CD14-positive monocyte (primary cell): ENCODE data around the gene STPG3. TPM values are rescaled to one million over a fixed set of nuclear protein-coding genes. Genes with fewer than 3 reads are reported as not detected.

Experiments used
- DNase-seq, 3 donors: peaks; one replicate each; pipeline ENCODE4 v3.0.0-alpha.2; 2011 to 2022
- H2AFZ ChIP-seq: 2 replicates; pipeline ENCODE4 v1.6.0; 2012; ENCODE audit warnings: mild to moderate bottlenecking, low read depth, low read length, inconsistent platforms; ENCODE audit not compliant: insufficient read depth, poor library complexity, severe bottlenecking
- H3K27ac ChIP-seq, 2 donors: 1 replicate in 1 of 2; 2 replicates in 1 of 2; pipeline ENCODE4 v1.5.1; 2012 to 2013; ENCODE audit warnings: low read length in 2 of 2, control low read depth in 1 of 2, inconsistent platforms in 1 of 2, low read depth in 1 of 2, mild to moderate bottlenecking in 1 of 2
- H3K27me3 ChIP-seq, 2 donors: one replicate each; pipeline versions ENCODE4 v1.6.0 to v1.6.1; 2011 to 2013; ENCODE audit warnings: low read length in 2 of 2; ENCODE audit not compliant: control insufficient read depth in 2 of 2, insufficient read depth in 2 of 2
- H3K36me3 ChIP-seq, 2 donors: replicated peaks in 1 of 2; 1 replicate in 1 of 2; 2 replicates in 1 of 2; pipeline versions ENCODE4 v1.5.1 to v1.6.1; 2012 to 2013; ENCODE audit warnings: low read length in 2 of 2, control low read depth in 1 of 2, inconsistent platforms in 1 of 2, mild to moderate bottlenecking in 1 of 2; ENCODE audit not compliant: insufficient read depth in 2 of 2, control insufficient read depth in 1 of 2
- H3K4me1 ChIP-seq, 2 donors: 1 replicate in 1 of 2; 2 replicates in 1 of 2; pipeline versions ENCODE4 v1.5.1 to v1.6.1; 2012 to 2013; ENCODE audit warnings: low read length in 2 of 2, control low read depth in 1 of 2, inconsistent platforms in 1 of 2, mild to moderate bottlenecking in 1 of 2, moderate library complexity in 1 of 2; ENCODE audit not compliant: insufficient read depth in 2 of 2, control insufficient read depth in 1 of 2
- H3K4me2 ChIP-seq: replicated peaks from 2 replicates; pipeline ENCODE3; 2012; ENCODE audit warnings: low read length, moderate library complexity, mild to moderate bottlenecking; ENCODE audit not compliant: poor library complexity, severe bottlenecking; ENCODE audit errors: extremely low read depth
- H3K4me3 ChIP-seq, 3 experiments: fragments of 200-600 bp in 1 of 3; sonication (generic) in 1 of 3; replicated peaks in 1 of 3; 1 replicate in 2 of 3; 2 replicates in 1 of 3; pipeline ENCODE4 v1.5.1; 2011 to 2013; ENCODE audit warnings: low read length in 3 of 3, mild to moderate bottlenecking in 3 of 3, control low read depth in 2 of 3, low read depth in 2 of 3, inconsistent platforms in 1 of 3, moderate library complexity in 1 of 3
- H3K79me2 ChIP-seq: 2 replicates; pipeline ENCODE4 v1.6.0; 2012; ENCODE audit warnings: mild to moderate bottlenecking, control low read depth, inconsistent platforms, low read length, moderate library complexity; ENCODE audit not compliant: insufficient read depth
- H3K9ac ChIP-seq: 2 replicates; pipeline ENCODE4 v1.6.0; 2017; ENCODE audit warnings: low read length, mild to moderate bottlenecking; ENCODE audit not compliant: insufficient read depth, poor library complexity, severe bottlenecking
- H3K9me3 ChIP-seq, 2 donors: replicated peaks in 1 of 2; 1 replicate in 1 of 2; 2 replicates in 1 of 2; pipeline versions ENCODE4 v1.5.1 to v1.6.1; 2012 to 2013; ENCODE audit warnings: low read length in 2 of 2, control low read depth in 1 of 2; ENCODE audit not compliant: control insufficient read depth in 1 of 2, insufficient read depth in 1 of 2
- H4K20me1 ChIP-seq: 2 replicates; pipeline ENCODE4 v1.6.0; 2012; ENCODE audit warnings: mild to moderate bottlenecking, low read length, control low read depth, moderate library complexity; ENCODE audit not compliant: insufficient read depth
- H3K27ac Mint-ChIP-seq, 7 donors: one replicate each; pipeline ENCODE4 v1.8.0; 2020; ENCODE audit warnings: mild to moderate bottlenecking in 7 of 7, mixed read lengths in 7 of 7, moderate library complexity in 6 of 7, inconsistent platforms in 2 of 7
- H3K27me3 Mint-ChIP-seq, 3 donors: one replicate each; pipeline ENCODE4 v1.8.0; 2021 to 2022; ENCODE audit warnings: low read depth in 3 of 3, mild to moderate bottlenecking in 3 of 3, mixed read lengths in 3 of 3, moderate library complexity in 3 of 3, inconsistent platforms in 1 of 3
- H3K36me3 Mint-ChIP-seq, 2 donors: one replicate each; pipeline ENCODE4 v1.8.0; 2020; ENCODE audit warnings: mixed read lengths in 2 of 2, inconsistent platforms in 1 of 2, mild to moderate bottlenecking in 1 of 2
- H3K4me1 Mint-ChIP-seq: one replicate; pipeline ENCODE4 v1.8.0; 2020; ENCODE audit warnings: mild to moderate bottlenecking, mixed read lengths
- H3K4me3 Mint-ChIP-seq, 2 donors: one replicate each; pipeline ENCODE4 v1.8.0; 2020; ENCODE audit warnings: mild to moderate bottlenecking in 2 of 2, mixed read lengths in 2 of 2, moderate library complexity in 1 of 2
- H3K9me3 Mint-ChIP-seq, 7 donors: one replicate each; pipeline ENCODE4 v1.8.0; 2020 to 2022; ENCODE audit warnings: mixed read lengths in 7 of 7, mild to moderate bottlenecking in 6 of 7, moderate library complexity in 6 of 7, inconsistent platforms in 2 of 7
- WGBS: methylation state at CpG from one replicate; pipeline ENCODE4 v1.1.5; 2013; ENCODE audit warnings: missing lambda C conversion rate; ENCODE audit not compliant: insufficient coverage; 5-methylcytosine and 5-hydroxymethylcytosine counted together
- intact Hi-C, 2 donors: fragments of 100-400 bp; cut with micrococcal nuclease; formaldehyde crosslinking; loops; one replicate each; pipeline versions ENCODE4 v1.15.0 to v1.15.1; 2023
- polyA plus RNA-seq, 3 donors: library from polyadenylated mRNA; depleted of rRNA in 1 of 3; unstranded in 2 of 3; stranded (reverse) in 1 of 3; fragments of 300-500 nt in 2 of 3; fragments of >200 nt in 1 of 3; fragmentation: Illumina TruSeq in 2 of 3; gene quantifications; 1 replicate in 2 of 3; 2 replicates in 1 of 3; pipeline ENCODE4 v1.2.3, GENCODE V29; 2012 to 2021
- TF ChIP-seq, protein P1 (sequence below): fragments of 200-600 bp; IDR thresholded peaks from one replicate; pipeline ENCODE4 v1.8.0; 2022; ENCODE audit warnings: antibody characterized with exemption, mild to moderate bottlenecking

The STPG3 gene
- polyA plus RNA-seq, 3 donors: not detected

DNA sequence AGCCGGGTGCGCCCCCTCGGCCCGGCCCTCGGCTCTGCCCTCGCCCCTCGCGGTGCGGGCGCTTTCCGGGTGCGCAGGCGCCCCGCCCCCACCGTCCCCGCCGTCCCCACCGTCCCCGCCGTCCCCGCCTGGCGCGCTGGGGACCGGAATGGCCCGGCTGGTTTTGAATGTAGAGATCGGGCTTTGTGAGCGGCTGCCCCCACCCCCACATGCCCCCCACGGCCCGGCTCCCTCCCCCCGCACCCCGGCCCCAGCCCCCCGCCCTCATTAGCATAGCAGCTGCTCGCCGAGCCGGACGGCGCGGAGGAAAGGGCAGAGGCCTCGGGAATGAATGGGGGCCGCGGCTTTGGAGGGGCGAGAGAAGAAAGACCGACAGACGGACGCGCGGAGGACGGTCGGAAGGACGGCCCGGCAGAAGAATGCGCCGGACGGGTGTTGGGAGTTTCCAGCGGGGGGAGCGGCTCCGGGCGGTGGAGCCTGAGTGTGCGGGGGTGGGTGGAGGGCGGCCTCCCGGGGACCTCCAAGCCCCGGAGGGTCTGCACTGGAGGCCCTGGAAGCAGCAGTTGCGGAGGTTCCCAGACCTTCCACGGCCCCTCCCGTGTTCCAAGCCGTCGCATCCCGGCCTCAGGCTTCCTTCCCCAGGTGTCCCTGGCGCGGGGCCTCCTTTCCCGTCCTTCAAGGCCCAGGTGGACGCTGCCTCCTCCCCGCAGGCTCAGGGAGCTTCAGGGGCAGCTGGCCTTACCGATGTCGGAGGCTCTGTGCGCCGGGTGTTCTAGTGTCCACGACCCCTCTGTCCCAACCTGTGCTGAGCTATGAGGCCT, 45.0 kb downstream of the STPG3 start:
- Mint-ChIP-seq H3K9me3 (peaks cover 5 to 28% (median 19%) of the 10 kb centered on the region in 7 donors), H3K4me3 (peak overlapping the region; percentile 54 to 88), H3K27me3 (peaks cover 75 to 76% (median 75%) of the 10 kb centered on the region in 3 donors), H3K36me3 (peaks cover 3 to 14% of the 10 kb centered on the region in 2 donors), H3K27ac (no peak overlapping the region), H3K4me1 (peaks cover 17% of the 10 kb centered on the region)
- 27% methylated on average over 48 of the region's 78 CpGs for WGBS
- H2AFZ ChIP-seq: no peak overlapping the region
- peaks cover 13 to 19% of the 10 kb centered on the region in 2 donors for H3K9me3 ChIP-seq
- no peak for DNase-seq
- TF ChIP-seq, protein P1, sequence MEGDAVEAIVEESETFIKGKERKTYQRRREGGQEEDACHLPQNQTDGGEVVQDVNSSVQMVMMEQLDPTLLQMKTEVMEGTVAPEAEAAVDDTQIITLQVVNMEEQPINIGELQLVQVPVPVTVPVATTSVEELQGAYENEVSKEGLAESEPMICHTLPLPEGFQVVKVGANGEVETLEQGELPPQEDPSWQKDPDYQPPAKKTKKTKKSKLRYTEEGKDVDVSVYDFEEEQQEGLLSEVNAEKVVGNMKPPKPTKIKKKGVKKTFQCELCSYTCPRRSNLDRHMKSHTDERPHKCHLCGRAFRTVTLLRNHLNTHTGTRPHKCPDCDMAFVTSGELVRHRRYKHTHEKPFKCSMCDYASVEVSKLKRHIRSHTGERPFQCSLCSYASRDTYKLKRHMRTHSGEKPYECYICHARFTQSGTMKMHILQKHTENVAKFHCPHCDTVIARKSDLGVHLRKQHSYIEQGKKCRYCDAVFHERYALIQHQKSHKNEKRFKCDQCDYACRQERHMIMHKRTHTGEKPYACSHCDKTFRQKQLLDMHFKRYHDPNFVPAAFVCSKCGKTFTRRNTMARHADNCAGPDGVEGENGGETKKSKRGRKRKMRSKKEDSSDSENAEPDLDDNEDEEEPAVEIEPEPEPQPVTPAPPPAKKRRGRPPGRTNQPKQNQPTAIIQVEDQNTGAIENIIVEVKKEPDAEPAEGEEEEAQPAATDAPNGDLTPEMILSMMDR: no peak
- H3K4me3 ChIP-seq: no peak overlapping the region
- H3K27ac ChIP-seq: no peak overlapping the region
- no peak overlapping the region for H3K9ac ChIP-seq
- no peaks in the 10 kb centered on the region for H4K20me1 ChIP-seq
- H3K4me2 ChIP-seq: peak overlapping the region; percentile 69
- H3K36me3 ChIP-seq: no peaks in the 10 kb centered on the region
- H3K27me3 ChIP-seq: peaks cover 40 to 74% of the 10 kb centered on the region in 2 donors
- intact Hi-C loops: loop anchor here (2.0 to 10.0 kb wide), 4 partner anchors 39 to 229 kb away; partner anchors contain the start of gene ENTPD8 (in 1 of the 2)
- no peaks in the 10 kb centered on the region for H3K79me2 ChIP-seq
- peaks cover 11 to 16% of the 10 kb centered on the region in 2 donors for H3K4me1 ChIP-seq

DNA sequence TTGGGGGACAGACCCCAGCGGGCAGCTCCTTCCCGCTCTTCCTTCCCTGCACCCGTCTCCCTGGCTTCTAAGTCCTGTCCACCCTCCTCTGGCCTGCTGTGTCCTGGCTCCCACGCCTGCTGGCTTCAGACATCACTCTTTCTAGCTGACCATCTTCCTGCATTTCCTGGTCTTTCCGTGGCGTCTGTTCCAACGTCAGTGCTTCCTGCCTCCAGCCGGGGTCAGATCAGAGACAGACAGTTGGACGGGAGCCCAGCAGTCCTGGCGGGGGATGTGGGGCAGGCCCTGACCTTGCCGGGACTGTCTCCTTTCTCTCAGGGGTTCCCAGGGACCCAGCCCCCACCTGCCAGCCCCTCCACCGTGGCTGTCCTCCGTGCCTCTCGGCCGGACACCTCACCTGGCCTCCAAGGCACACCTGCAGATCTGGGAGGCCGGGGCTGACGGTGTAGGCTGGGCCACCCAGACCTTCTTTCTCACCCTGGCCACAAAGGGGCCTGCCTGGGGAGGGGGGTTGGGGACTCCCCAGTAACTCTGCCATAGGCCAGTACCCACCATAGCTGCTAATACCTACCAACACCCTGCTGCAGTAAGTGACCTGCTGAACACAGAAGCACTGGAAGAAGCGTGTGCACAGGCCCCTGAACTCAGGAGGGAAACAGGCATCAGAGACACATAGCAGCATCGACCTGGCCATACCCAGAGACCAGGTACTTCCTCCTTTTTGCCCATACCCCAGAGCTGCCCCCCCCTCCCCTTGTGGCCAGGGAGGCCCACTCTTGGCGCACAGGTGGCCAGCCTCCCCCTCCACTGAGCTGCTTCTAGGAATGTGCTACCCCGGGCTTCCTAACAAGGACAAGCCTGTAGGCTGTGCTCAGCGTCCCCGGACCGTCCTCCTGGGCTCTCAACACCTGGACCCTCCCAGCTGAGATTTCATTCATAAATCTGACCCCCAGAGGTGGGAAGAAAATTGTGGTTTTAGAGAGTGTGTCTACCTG, 45.9 kb downstream of the STPG3 start:
- Histone ChIP-seq H3K27me3 (peaks cover 40 to 78% of the 10 kb centered on the region in 2 donors), H3K9me3 (peaks cover 13 to 19% of the 10 kb centered on the region in 2 donors), H3K79me2 (no peaks in the 10 kb centered on the region), H3K36me3 (no peaks in the 10 kb centered on the region), H2AFZ (no peak overlapping the region), H3K4me2 (no peak overlapping the region), H4K20me1 (no peaks in the 10 kb centered on the region), H3K27ac (no peak overlapping the region), H3K4me1 (peaks cover 14 to 23% of the 10 kb centered on the region in 2 donors), H3K4me3 (no peak overlapping the region), H3K9ac (no peak overlapping the region)
- H3K36me3 Mint-ChIP-seq: peaks cover 3 to 14% of the 10 kb centered on the region in 2 donors
- 52% methylated on average over 14 of the region's 24 CpGs for WGBS
- peaks cover 5 to 28% (median 19%) of the 10 kb centered on the region in 7 donors for H3K9me3 Mint-ChIP-seq
- DNase-seq: no peak
- no peak overlapping the region for H3K27ac Mint-ChIP-seq
- peaks cover 20% of the 10 kb centered on the region for H3K4me1 Mint-ChIP-seq
- TF ChIP-seq, protein P1: no peak
- intact Hi-C loops: loop anchor here in 1 of 2 donors (2.0 to 10.0 kb wide), 3 partner anchors 38 to 228 kb away; partner anchors contain the start of gene ENTPD8
- peak overlapping the region; percentile 54 to 88 for H3K4me3 Mint-ChIP-seq
- peaks cover 73 to 82% (median 80%) of the 10 kb centered on the region in 3 donors for H3K27me3 Mint-ChIP-seq
